WERI-Rb-1 (cell line): ENCODE data around the gene CAV2.

Source experiments
- DNase-seq: peaks from one replicate; pipeline ENCODE4 v3.0.0-alpha.2; 2020
- H3K27ac ChIP-seq: fragments of 250-450 bp; sonication (Bioruptor Pico); 2 replicates; pipeline ENCODE4 v1.5.1; 2020; ENCODE audit warnings: mild to moderate bottlenecking, moderate library complexity
- H3K27me3 ChIP-seq: fragments of 250-450 bp; sonication (Bioruptor Pico); 2 replicates; pipeline ENCODE4 v1.5.1; 2021; ENCODE audit warnings: mild to moderate bottlenecking, low read depth, moderate library complexity; ENCODE audit not compliant: insufficient read depth, severe bottlenecking
- H3K36me3 ChIP-seq: fragments of 250-450 bp; sonication (Bioruptor Pico); 2 replicates; pipeline ENCODE4 v1.5.1; 2020; ENCODE audit warnings: mild to moderate bottlenecking, moderate library complexity
- H3K4me3 ChIP-seq: 2 replicates; pipeline ENCODE4 v1.5.1; 2011; ENCODE audit warnings: low read depth, mild to moderate bottlenecking, control low read depth, low read length
- H3K9me3 ChIP-seq: fragments of 250-450 bp; sonication (Bioruptor Pico); 2 replicates; pipeline ENCODE4 v1.5.1; 2021; ENCODE audit warnings: mild to moderate bottlenecking, moderate library complexity; ENCODE audit not compliant: severe bottlenecking
- TF ChIP-seq, protein P1 (sequence below): IDR thresholded peaks from 2 replicates; pipeline ENCODE4 v1.5.1; 2011; ENCODE audit warnings: low read depth, mild to moderate bottlenecking, control low read depth, inconsistent platforms, low read length

Gene CAV2

DNA sequence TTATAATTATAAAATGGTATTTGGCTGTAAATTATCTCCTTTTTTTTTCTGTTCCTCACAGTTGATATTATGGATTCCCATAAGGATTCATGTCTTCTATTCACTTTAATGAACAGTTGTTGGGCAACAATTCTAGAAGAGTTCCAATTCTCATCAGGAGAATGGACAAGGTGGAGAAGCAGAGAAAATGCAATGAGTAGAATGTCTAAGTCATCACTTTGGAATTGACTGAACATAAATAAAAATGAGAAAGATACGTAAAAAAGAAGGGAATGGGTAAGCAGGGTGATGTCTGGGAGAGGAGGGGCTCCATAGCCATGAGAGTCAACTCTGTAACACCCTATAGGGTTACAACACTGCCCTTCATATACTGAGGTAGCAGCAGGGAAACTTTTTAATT lies 1.8 kb upstream of the CAV2 start:
- no peak for DNase-seq
- Histone ChIP-seq H3K9me3 (peaks cover 5% of the 10 kb centered on the region), H3K27ac (no peak overlapping the region), H3K36me3 (no peaks in the 10 kb centered on the region), H3K27me3 (peaks cover 55% of the 10 kb centered on the region), H3K4me3 (no peak overlapping the region)
- TF ChIP-seq, protein P1, sequence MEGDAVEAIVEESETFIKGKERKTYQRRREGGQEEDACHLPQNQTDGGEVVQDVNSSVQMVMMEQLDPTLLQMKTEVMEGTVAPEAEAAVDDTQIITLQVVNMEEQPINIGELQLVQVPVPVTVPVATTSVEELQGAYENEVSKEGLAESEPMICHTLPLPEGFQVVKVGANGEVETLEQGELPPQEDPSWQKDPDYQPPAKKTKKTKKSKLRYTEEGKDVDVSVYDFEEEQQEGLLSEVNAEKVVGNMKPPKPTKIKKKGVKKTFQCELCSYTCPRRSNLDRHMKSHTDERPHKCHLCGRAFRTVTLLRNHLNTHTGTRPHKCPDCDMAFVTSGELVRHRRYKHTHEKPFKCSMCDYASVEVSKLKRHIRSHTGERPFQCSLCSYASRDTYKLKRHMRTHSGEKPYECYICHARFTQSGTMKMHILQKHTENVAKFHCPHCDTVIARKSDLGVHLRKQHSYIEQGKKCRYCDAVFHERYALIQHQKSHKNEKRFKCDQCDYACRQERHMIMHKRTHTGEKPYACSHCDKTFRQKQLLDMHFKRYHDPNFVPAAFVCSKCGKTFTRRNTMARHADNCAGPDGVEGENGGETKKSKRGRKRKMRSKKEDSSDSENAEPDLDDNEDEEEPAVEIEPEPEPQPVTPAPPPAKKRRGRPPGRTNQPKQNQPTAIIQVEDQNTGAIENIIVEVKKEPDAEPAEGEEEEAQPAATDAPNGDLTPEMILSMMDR = no peak

DNA sequence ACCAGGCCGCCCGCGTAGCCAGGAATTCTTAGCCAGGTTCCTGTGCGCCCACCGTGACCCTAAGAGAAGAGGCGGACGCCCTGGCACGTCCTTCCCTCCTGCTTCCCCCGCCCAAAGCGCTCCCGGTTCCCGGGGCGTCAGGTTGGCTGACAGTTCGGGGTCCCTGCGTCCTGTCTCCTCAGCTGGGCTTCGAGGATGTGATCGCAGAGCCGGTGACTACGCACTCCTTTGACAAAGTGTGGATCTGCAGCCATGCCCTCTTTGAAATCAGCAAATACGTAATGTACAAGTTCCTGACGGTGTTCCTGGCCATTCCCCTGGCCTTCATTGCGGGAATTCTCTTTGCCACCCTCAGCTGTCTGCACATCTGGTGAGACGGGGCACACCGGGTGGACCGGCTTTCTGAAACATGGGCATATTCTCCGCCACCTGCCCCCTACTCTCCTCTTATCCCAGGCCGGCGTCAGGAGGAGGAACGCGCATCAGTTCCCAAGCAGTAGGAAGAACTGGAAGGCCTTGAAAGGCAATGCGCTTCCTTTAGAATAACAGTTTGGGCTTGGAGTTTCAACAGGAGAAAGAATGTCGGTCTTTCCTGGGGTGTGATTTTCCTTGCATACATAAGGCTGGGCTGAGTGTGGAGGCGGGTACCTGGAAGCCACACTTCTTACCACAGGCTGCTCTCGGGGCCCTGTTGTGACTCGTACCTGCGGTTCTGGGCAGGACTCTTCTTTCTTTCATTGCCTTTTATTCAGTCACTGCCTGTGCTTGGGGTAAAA lies 728 bp downstream of the CAV2 start:
- DNase-seq = peak; percentile 8
- Histone ChIP-seq H3K36me3 (no peaks in the 10 kb centered on the region), H3K27me3 (peaks cover 46% of the 10 kb centered on the region), H3K9me3 (peaks cover 5% of the 10 kb centered on the region), H3K4me3 (peak overlapping the region; percentile 50), H3K27ac (no peak overlapping the region)
- TF ChIP-seq, protein P1 = no peak

DNA sequence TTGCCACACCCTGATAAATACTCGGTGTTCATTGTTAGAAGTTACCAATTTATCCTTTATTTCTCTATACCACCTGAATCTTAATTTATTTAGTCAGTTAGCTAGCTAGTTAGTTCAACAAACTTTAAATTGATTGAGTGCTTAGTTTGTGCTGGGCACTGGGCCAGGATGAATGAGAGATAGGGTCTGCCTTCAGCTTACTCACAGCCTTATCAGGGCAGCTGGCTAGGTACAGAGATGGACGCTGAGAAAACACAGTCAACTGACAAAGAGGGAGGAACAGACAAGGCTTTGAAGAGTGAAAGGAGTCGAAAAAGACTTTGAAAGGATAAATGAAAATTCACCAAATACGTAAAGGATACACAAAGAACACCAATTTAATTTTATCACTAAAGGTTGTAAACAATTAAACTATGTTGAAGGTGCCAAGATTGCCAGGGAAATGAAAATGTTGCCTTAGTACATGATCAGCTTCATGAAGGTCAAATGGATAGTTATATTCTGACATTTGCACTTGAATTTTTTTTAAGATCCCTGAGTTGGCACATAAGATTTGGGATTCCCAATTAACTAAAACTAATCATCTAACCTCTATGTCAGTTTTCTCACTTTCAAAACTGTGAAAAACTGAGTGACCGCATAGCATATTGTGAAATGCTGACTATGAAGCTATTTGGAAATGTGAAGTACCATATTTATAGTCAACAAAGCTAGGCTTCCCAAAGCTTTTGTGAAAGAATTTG lies 2.1 kb downstream of the CAV2 start:
- no peak overlapping the region for H3K4me3 ChIP-seq
- no peak overlapping the region for H3K27ac ChIP-seq
- H3K9me3 ChIP-seq = peaks cover 5% of the 10 kb centered on the region
- H3K27me3 ChIP-seq = peaks cover 52% of the 10 kb centered on the region
- no peaks in the 10 kb centered on the region for H3K36me3 ChIP-seq
- TF ChIP-seq, protein P1 = no peak
- DNase-seq = no peak

DNA sequence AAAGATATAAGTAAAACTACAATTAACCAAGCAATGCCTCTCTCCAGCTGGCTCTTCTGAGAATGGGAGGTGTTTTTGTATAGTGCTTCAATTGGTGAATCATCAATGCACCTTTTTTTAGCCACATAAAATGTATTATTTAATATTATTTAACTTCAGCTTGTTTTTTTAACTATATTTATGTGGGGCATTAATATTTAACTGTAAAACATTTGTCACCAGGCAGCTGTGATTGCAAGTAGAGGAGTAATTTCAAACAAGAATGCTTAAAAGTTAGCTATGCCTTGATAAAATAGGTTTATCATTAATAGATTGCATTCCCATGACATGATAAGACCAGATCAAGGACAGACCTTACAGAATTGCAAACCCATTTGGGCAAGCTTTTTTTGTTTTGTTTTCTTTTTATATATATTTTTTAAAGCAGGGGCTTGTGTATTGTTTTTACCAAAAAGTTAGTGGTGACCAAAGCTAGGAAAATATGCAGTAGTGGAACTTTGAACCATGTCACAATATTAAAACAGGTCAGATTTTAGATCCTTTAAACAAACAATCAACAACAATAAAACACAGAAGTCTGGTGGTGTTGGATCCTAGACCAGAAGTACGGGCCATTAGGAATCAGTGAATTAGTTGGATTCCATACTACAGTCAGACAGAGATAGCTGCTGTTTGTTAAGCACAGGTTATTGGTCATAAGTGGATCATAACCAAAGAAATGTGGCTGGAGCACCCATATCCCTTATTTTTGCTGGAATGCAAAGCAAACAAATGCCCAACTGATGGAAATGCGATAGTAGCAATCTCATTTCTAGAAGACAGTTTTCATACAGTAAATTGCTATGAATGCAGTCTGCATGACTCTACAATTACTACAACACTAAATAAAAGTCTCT lies 2.9 kb downstream of the CAV2 start:
- no peak for DNase-seq

DNA sequence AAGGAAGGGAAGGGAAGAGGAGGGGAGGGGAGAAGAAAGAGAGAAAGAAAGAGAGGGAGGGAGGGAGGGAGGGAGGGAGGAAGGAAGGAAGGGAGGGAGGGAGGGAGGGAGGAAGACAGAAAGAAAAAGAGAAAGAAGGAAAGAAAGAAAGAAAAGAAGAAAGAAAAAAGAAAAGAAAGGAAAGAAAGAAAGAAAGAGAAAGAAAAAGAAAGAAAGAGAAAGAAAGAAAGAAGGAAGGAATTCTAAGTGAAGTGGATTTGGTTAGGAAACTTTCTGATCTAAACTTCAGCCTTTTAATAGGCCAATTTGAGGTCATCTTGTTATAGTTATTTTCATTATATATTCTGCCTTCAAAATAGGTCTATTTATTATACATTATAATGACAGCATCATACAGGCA lies 4.3 kb downstream of the CAV2 start:
- Histone ChIP-seq H3K36me3 (no peaks in the 10 kb centered on the region), H3K27ac (no peak overlapping the region), H3K9me3 (no peaks in the 10 kb centered on the region)

More for the DNA sequence above, 2.9 kb downstream of the CAV2 start:
- Histone ChIP-seq H3K9me3 (no peaks in the 10 kb centered on the region), H3K27me3 (peaks cover 50% of the 10 kb centered on the region), H3K36me3 (no peaks in the 10 kb centered on the region), H3K4me3 (no peak overlapping the region), H3K27ac (no peak overlapping the region)
- TF ChIP-seq, protein P1 = no peak

More for the DNA sequence above, 4.3 kb downstream of the CAV2 start:
- DNase-seq = no peak
- H3K27me3 ChIP-seq = peaks cover 58% of the 10 kb centered on the region
- no peak overlapping the region for H3K4me3 ChIP-seq
- TF ChIP-seq, protein P1 = no peak
